Sigmoid colon (tissue), 7 donors: Measurements from ENCODE around the gene SLC30A7. TPM values are rescaled to one million over a fixed set of nuclear protein-coding genes. Genes with fewer than 3 reads are reported as not detected.

Experiments
- DNase-seq: peaks from one replicate; pipeline ENCODE4 v3.0.0-alpha.2; 2019
- H3K27ac ChIP-seq, 4 donors: fragments of 200-600 bp; sonication (generic); one replicate each; pipeline ENCODE4 v1.5.1; 2016 to 2019; ENCODE audit warnings: mild to moderate bottlenecking in 1 of 4
- H3K27me3 ChIP-seq, 3 donors: fragments of 200-600 bp; sonication (generic); one replicate each; pipeline ENCODE4 v1.5.1; 2019; ENCODE audit warnings: mild to moderate bottlenecking in 1 of 3
- H3K36me3 ChIP-seq, 4 donors: fragments of 200-600 bp; sonication (generic); one replicate each; pipeline ENCODE4 v1.5.1; 2016 to 2019
- H3K4me1 ChIP-seq, 4 donors: fragments of 200-600 bp; sonication (generic); one replicate each; pipeline ENCODE4 v1.5.1; 2017 to 2019
- H3K4me3 ChIP-seq, 4 donors: fragments of 200-600 bp; sonication (generic); one replicate each; pipeline ENCODE4 v1.5.1; 2017 to 2019; ENCODE audit warnings: mild to moderate bottlenecking in 2 of 4, moderate library complexity in 1 of 4
- H3K9me3 ChIP-seq, 4 donors: fragments of 200-600 bp in 3 of 4; sonication (generic) in 3 of 4; one replicate each; pipeline versions ENCODE4 v1.5.1 to v1.6.1; 2013 to 2019
- EP300 ChIP-seq, 4 donors: sonication (generic); formaldehyde crosslinking; IDR thresholded peaks; one replicate each; pipeline ENCODE4 v1.6.1; 2017; ENCODE audit warnings: antibody characterized with exemption in 4 of 4
- POLR2A ChIP-seq, 2 donors: fragments of 450-650 bp; IDR thresholded peaks; one replicate each; pipeline ENCODE4 v1.6.1; 2016; ENCODE audit warnings: antibody characterized with exemption in 2 of 2, mild to moderate bottlenecking in 2 of 2, moderate library complexity in 2 of 2
- POLR2AphosphoS5 ChIP-seq, 4 donors: sonication (generic); formaldehyde crosslinking; IDR thresholded peaks; one replicate each; pipeline ENCODE4 v1.6.1; 2017; ENCODE audit warnings: antibody characterized with exemption in 4 of 4
- WGBS, 2 donors: extraction: QIAGEN DNeasy Blood & Tissue Kit; methylation state at CpG; one replicate each; pipeline ENCODE4 v1.1.7; 2013; 5-methylcytosine and 5-hydroxymethylcytosine counted together
- intact Hi-C: fragments of 100-400 bp; cut with DNase I; formaldehyde crosslinking; loops from one replicate; pipeline ENCODE4 v1.15.1; 2023
- polyA plus RNA-seq, 3 donors: library from polyadenylated mRNA; stranded (reverse); fragments of 200-250 nt; gene quantifications; one replicate each; pipeline ENCODE4 v1.2.3, GENCODE V29; 2013
- total RNA-seq, 4 donors: library from RNA; depleted of rRNA; stranded (reverse); fragments of >200 nt; gene quantifications; one replicate each; pipeline ENCODE4 v1.1.0, GENCODE V29; 2016
- TF ChIP-seq, protein P1 (sequence below), 4 experiments: fragments of 450-650 bp in 3 of 4; fragments of 200-600 bp in 1 of 4; IDR thresholded peaks; one replicate each; pipeline ENCODE4 v1.5.1; 2016 to 2019; ENCODE audit warnings: antibody characterized with exemption in 4 of 4, mild to moderate bottlenecking in 3 of 4, moderate library complexity in 2 of 4
- donor health status: healthy with polysubstance abuse.
- donor health status: Bipolar disorder and iron deficiency.
- donor health status: healthy.

The SLC30A7 gene
- total and polyA plus RNA-seq, 7 donors = 0.92 to 16.7 (median 10.9) TPM

DNA sequence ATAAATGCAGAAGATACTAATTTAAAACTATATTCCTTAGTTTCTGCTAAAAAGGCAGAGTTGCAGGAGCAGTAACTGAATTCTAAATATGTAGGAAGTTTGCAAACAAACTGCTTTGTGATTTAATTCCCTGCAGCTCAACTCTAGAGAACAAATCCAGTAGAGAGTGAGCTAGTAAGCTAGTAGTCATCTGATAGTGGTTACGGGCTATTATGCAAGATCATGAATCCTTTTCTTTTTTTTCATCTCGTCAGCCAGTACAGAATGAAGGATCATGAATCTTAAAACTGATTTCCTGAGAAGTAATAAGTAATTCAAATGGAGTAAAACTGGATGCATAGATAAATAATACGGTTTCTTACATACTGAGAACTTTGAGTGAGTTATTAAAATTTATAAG is 126.4 kb downstream of the SLC30A7 start:
- Histone ChIP-seq H3K9me3 (no peaks in the 10 kb centered on the region), H3K4me3 (no peak overlapping the region), H3K36me3 (peaks cover 0 to 8% (median 0%) of the 10 kb centered on the region in 4 donors), H3K4me1 (peaks cover 0 to 22% (median 13%) of the 10 kb centered on the region in 4 donors), H3K27ac (no peak overlapping the region), H3K27me3 (no peaks in the 10 kb centered on the region)
- no peak for DNase-seq
- whole genome bisulfite sequencing, 2 donors = 88 to 90% methylated on average over 3 of the region's 3 CpGs
- TF ChIP-seq POLR2AphosphoS5 (IDR thresholded peaks at IDR 0.05) = no peak
- TF ChIP-seq EP300 (IDR thresholded peaks at IDR 0.05) = no peak
- no peak for TF ChIP-seq POLR2A (IDR thresholded peaks at IDR 0.05)
- TF ChIP-seq, protein P1, sequence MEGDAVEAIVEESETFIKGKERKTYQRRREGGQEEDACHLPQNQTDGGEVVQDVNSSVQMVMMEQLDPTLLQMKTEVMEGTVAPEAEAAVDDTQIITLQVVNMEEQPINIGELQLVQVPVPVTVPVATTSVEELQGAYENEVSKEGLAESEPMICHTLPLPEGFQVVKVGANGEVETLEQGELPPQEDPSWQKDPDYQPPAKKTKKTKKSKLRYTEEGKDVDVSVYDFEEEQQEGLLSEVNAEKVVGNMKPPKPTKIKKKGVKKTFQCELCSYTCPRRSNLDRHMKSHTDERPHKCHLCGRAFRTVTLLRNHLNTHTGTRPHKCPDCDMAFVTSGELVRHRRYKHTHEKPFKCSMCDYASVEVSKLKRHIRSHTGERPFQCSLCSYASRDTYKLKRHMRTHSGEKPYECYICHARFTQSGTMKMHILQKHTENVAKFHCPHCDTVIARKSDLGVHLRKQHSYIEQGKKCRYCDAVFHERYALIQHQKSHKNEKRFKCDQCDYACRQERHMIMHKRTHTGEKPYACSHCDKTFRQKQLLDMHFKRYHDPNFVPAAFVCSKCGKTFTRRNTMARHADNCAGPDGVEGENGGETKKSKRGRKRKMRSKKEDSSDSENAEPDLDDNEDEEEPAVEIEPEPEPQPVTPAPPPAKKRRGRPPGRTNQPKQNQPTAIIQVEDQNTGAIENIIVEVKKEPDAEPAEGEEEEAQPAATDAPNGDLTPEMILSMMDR (IDR thresholded peaks at IDR 0.05) = no peak
- intact Hi-C loops = no loop called here

DNA sequence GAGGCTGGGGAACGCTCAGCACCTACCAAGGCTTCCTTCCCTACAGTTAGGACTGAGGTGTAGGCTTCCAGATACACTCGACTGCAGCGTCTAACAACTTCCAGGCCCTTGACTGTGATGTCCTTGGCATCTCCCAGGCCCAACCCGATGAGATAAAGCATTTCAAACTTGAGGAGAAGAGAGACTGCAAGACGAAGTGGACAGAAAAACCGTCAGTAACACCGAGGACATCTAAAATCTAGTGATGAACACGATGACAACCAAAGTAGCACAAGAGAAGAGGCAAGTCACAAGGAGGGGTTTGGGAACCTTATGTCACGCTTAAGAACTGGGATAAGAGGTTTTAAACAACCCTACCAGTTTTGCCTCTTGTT is 129.4 kb downstream of the SLC30A7 start:
- Histone ChIP-seq H3K27me3 (no peaks in the 10 kb centered on the region), H3K27ac (peak overlapping the region; percentile 76 to 85 (median 83)), H3K36me3 (no peaks in the 10 kb centered on the region), H3K4me1 (peaks cover 0 to 22% (median 13%) of the 10 kb centered on the region in 4 donors), H3K9me3 (no peaks in the 10 kb centered on the region), H3K4me3 (peak overlapping the region; percentile 52 to 69 (median 61))
- DNase-seq = no peak
- no peak for TF ChIP-seq EP300 (IDR thresholded peaks at IDR 0.05)
- intact Hi-C loops = loop anchor here (5.0 kb wide), 1 partner anchor 128 kb away; the partner anchor contains the start of gene SLC30A7
- WGBS, 2 donors = 0 to 1% methylated on average over 9 of the region's 9 CpGs

DNA sequence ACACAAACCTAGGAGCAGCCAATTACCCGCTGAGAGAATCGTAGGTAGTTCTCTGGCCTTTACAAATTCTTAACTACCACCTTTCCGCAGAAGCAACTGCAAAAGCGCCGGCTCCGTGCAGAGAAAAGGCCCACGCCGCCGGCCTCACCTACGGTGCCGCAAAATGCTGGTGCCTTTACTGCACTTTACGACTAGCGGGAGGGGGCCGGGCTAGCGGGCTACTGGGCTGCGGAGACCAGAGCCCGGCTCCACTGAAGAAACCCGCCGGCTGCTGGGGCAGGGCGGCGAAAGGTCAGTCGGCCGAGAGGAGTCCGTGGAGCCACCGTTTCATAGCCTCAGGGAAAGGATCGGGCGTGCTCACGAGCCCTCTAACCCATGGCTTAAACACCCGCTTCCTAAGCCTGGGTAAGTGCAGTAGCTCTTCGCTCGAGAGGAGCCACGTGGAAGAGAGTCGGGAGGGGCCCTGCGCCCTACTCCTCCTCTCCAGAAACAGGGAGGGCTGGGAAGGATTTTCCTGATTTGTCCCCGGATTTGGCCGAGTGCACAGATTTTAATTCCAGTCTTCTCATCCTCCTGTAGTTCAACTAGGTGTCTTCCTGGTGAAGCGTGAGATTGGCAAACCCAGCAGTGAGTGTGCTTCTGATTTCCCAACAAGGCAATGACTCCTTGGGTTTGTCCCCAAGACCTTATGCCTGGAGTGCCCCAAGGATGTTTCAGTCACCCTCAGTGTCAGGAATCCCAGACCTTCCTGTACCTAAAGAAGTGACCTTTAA is 130.0 kb downstream of the SLC30A7 start, which contains the start of gene DPH5:
DPH5 (minus strand) TSS at position 128 of the 773 bp plus-strand sequence. CDS start 341 bp downstream, outside the sequence.
- Histone ChIP-seq H3K36me3 (no peaks in the 10 kb centered on the region), H3K9me3 (no peaks in the 10 kb centered on the region), H3K27me3 (no peaks in the 10 kb centered on the region), H3K4me3 (peak within 1 kb of the TSS; percentile 52 to 69 (median 61)), H3K4me1 (peaks cover 0 to 22% (median 13%) of the 10 kb centered on the region in 4 donors), H3K27ac (peak within 1 kb of the TSS; percentile 76 to 85 (median 83))
- peak; percentile 91 for DNase-seq
- TF ChIP-seq POLR2A (IDR thresholded peaks at IDR 0.05) = peak; percentile 50 to 52
- no peak for TF ChIP-seq EP300 (IDR thresholded peaks at IDR 0.05)
- TF ChIP-seq, protein P1 (IDR thresholded peaks at IDR 0.05) = no peak
- TF ChIP-seq POLR2AphosphoS5 (IDR thresholded peaks at IDR 0.05) = peak; percentile 42 to 79 (median 76)
- WGBS, 2 donors = 0 to 1% methylated on average over 37 of the region's 37 CpGs
- intact Hi-C loops = loop anchor here (5.0 kb wide), 1 partner anchor 129 kb away; the partner anchor contains the start of gene SLC30A7

DNA sequence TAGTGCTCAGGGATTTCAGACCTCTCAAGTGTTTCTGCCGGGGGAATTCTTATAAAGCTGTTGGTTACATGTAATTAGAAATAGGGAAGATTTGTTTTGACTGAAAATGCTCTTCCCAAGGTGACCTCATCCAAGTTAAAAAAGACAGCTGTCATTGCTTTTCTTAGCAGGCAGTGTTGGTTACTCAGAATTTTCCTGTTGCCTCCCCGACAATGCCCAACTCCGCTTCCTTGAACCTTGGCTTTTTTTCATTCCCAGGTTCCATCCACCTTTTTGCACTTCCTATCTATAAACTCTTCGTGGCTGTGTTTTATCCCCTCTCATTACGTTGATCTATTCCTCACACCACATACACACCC is 130.5 kb downstream of the SLC30A7 start:
- Histone ChIP-seq H3K4me1 (peaks cover 0 to 22% (median 13%) of the 10 kb centered on the region in 4 donors), H3K4me3 (peak overlapping the region; percentile 52 to 69 (median 61)), H3K9me3 (no peaks in the 10 kb centered on the region), H3K27me3 (no peaks in the 10 kb centered on the region), H3K36me3 (no peaks in the 10 kb centered on the region), H3K27ac (peak overlapping the region; percentile 76 to 85 (median 83))
- TF ChIP-seq, protein P1 (IDR thresholded peaks at IDR 0.05) = no peak
- no peak for DNase-seq
- 11 to 34% methylated on average over 5 of the region's 5 CpGs for WGBS, 2 donors
- intact Hi-C loops = loop anchor here (5.0 kb wide), 1 partner anchor 129 kb away; the partner anchor contains the start of gene SLC30A7

DNA sequence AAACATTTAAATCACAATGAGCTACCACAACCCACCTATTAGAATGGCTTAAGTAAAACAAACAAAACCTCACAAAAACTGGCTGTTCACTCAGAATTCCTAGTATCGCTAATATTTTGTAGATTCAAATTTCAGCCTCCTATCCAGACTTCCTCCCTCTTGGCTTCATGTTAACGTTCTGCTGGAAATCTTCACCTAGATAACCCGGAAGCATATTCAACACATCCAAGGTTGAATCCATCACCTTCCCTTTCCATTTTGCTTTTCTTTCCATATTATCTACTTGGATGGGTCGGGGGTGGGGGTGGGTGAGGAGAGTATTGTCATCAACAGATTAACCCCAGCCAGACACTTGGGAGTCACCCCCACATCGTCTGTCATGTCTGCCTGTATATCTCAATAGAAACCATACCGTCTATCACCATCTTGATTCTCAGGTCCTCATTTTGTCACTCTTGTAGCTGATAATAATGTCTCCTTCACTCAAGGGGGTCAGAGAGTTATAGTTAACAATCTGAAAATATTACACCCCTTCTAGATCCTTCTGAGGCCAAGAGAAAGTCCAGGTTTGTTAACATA is 131.4 kb downstream of the SLC30A7 start:
- Histone ChIP-seq H3K27me3 (no peaks in the 10 kb centered on the region), H3K36me3 (no peaks in the 10 kb centered on the region), H3K9me3 (no peaks in the 10 kb centered on the region), H3K4me1 (peaks cover 0 to 22% (median 13%) of the 10 kb centered on the region in 4 donors), H3K27ac (no peak overlapping the region), H3K4me3 (no peak overlapping the region)
- intact Hi-C loops = loop anchor here (5.0 kb wide), 1 partner anchor 130 kb away; the partner anchor contains the start of gene SLC30A7
- TF ChIP-seq POLR2A (IDR thresholded peaks at IDR 0.05) (no peak), POLR2AphosphoS5 (IDR thresholded peaks at IDR 0.05) (no peak), EP300 (IDR thresholded peaks at IDR 0.05) (no peak)
- TF ChIP-seq, protein P1 (IDR thresholded peaks at IDR 0.05) = no peak
- WGBS, 2 donors = 92 to 96% methylated on average over 6 of the region's 6 CpGs
- DNase-seq = no peak
